Measurements from ENCODE around the gene KRT83.

- TF ChIP-seq USF2 (IDR thresholded peaks at IDR 0.05; ENCODE audit: borderline replicate concordance, low read depth, low read length) (no peak), CTCF (IDR thresholded peaks at IDR 0.05) (no peak), JUND (IDR thresholded peaks at IDR 0.05) (no peak), REST (IDR thresholded peaks at IDR 0.05; ENCODE audit: low read depth, low read length) (no peak)
These were observed 46.7 kb upstream of the KRT83 start for GRCh38 chr12:52367876-52368275.

All from SK-N-SH (cell line).